B cell (primary cell): ENCODE data around the gene TTC19. TPM values are rescaled to one million over a fixed set of nuclear protein-coding genes. Genes with fewer than 3 reads are reported as not detected.

Experiments used
- ATAC-seq: fragments of 200-7000 bp; cut with Tn5 transposase; one replicate; pipeline ENCODE4 v1.10.0; 2021; ENCODE audit warnings: low read depth, mild to moderate bottlenecking, moderate number of reproducible peaks, moderate library complexity
- CTCF ChIA-PET: fragments of 350-600 bp; sonication (Branson Sonifier 250); formaldehyde crosslinking; loops from one replicate; lab custom pipeline; 2021; ENCODE audit warnings: antibody characterized with exemption, inconsistent platforms; lab: Charles Lee
- POLR2A ChIA-PET: fragments of 350-600 bp; sonication (Branson Sonifier 250); formaldehyde crosslinking; loops from one replicate; lab custom pipeline; 2021; ENCODE audit warnings: antibody characterized with exemption; lab: Charles Lee
- DNase-seq: peaks from one replicate; pipeline ENCODE4 v3.0.0; 2013
- H2AFZ ChIP-seq: 2 replicates; pipeline ENCODE4 v1.6.1; 2012; ENCODE audit warnings: mild to moderate bottlenecking, low read depth, low read length; ENCODE audit not compliant: insufficient read depth, poor library complexity, severe bottlenecking
- H3K27ac ChIP-seq, 2 donors: 1 replicate in 1 of 2; 2 replicates in 1 of 2; pipeline ENCODE4 v1.5.1; 2012 to 2013; ENCODE audit warnings: low read length in 2 of 2, mild to moderate bottlenecking in 2 of 2, moderate library complexity in 1 of 2
- H3K27me3 ChIP-seq, 4 experiments: fragments of 200-600 bp in 1 of 4; sonication (generic) in 1 of 4; replicated peaks in 1 of 4; 1 replicate in 2 of 4; 2 replicates in 2 of 4; pipeline versions ENCODE4 v1.6.1 to v1.7.0; 2013 to 2016; ENCODE audit warnings: low read length in 3 of 4, mild to moderate bottlenecking in 2 of 4, mixed read lengths in 1 of 4, moderate library complexity in 1 of 4; ENCODE audit not compliant: insufficient read depth in 4 of 4, control insufficient read depth in 3 of 4; ENCODE audit errors: control extremely low read depth in 1 of 4
- H3K36me3 ChIP-seq, 2 experiments: replicated peaks in 1 of 2; 1 replicate in 1 of 2; 2 replicates in 1 of 2; pipeline versions ENCODE4 v1.6.1 to v1.7.1; 2013; ENCODE audit warnings: low read length in 1 of 2; ENCODE audit not compliant: insufficient read depth in 2 of 2, control insufficient read depth in 1 of 2; ENCODE audit errors: control extremely low read depth in 1 of 2, extremely low read depth in 1 of 2
- H3K4me1 ChIP-seq, 2 donors: fragments of 200-600 bp in 1 of 2; sonication (generic) in 1 of 2; 1 replicate in 1 of 2; 2 replicates in 1 of 2; pipeline versions ENCODE4 v1.5.1 to v1.6.1; 2013 to 2017; ENCODE audit warnings: low read length in 2 of 2; ENCODE audit not compliant: control insufficient read depth in 2 of 2, insufficient read depth in 2 of 2
- H3K4me2 ChIP-seq: replicated peaks from 2 replicates; pipeline ENCODE3; 2012; ENCODE audit warnings: mild to moderate bottlenecking, low read depth, low read length; ENCODE audit not compliant: poor library complexity, severe bottlenecking
- H3K4me3 ChIP-seq, 5 experiments: fragments of 200-600 bp in 1 of 5; sonication (generic) in 1 of 5; 1 replicate in 3 of 5; 2 replicates in 2 of 5; pipeline versions ENCODE4 v1.5.1 to v1.7.0; 2011 to 2016; ENCODE audit warnings: low read length in 4 of 5, mild to moderate bottlenecking in 4 of 5, low read depth in 2 of 5, control low read depth in 1 of 5, moderate library complexity in 1 of 5; ENCODE audit not compliant: insufficient read depth in 1 of 5; ENCODE audit errors: control extremely low read depth in 1 of 5, extremely low read depth in 1 of 5
- H3K79me2 ChIP-seq: fragments of 200-600 bp; sonication (generic); one replicate; pipeline ENCODE4 v1.6.0; 2016; ENCODE audit warnings: low read length; ENCODE audit not compliant: control insufficient read depth, insufficient read depth
- H3K9ac ChIP-seq: fragments of 200-600 bp; sonication (generic); 2 replicates; pipeline ENCODE4 v1.6.1; 2017; ENCODE audit warnings: mild to moderate bottlenecking, low read length, moderate library complexity
- H3K9me3 ChIP-seq, 3 donors: one replicate each; pipeline versions ENCODE4 v1.6.1 to v1.7.1; 2013; ENCODE audit warnings: low read length in 2 of 3; ENCODE audit not compliant: control insufficient read depth in 2 of 3, insufficient read depth in 1 of 3; ENCODE audit errors: control extremely low read depth in 1 of 3
- H4K20me1 ChIP-seq: 2 replicates; pipeline ENCODE4 v1.6.0; 2012; ENCODE audit warnings: mild to moderate bottlenecking, low read length; ENCODE audit not compliant: insufficient read depth, control insufficient read depth, poor library complexity, severe bottlenecking
- H3K27ac Mint-ChIP-seq: one replicate; pipeline ENCODE4 v1.8.0; 2021; ENCODE audit warnings: mixed read lengths
- H3K27me3 Mint-ChIP-seq: one replicate; pipeline ENCODE4 v1.8.0; 2021; ENCODE audit warnings: mixed read lengths
- H3K4me1 Mint-ChIP-seq: one replicate; pipeline ENCODE4 v1.8.0; 2021; ENCODE audit warnings: mixed read lengths
- H3K4me3 Mint-ChIP-seq: one replicate; pipeline ENCODE4 v1.8.0; 2021; ENCODE audit warnings: mixed read lengths
- H3K9me3 Mint-ChIP-seq: one replicate; pipeline ENCODE4 v1.8.0; 2022; ENCODE audit warnings: mixed read lengths; ENCODE audit not compliant: insufficient read depth
- CTCF ChIP-seq: fragments of 200-600 bp; IDR thresholded peaks from one replicate; pipeline ENCODE4 v1.8.0; 2022; ENCODE audit warnings: antibody characterized with exemption, mild to moderate bottlenecking
- EZH2 ChIP-seq: IDR thresholded peaks from 2 replicates; pipeline ENCODE4 v1.6.1; 2012; ENCODE audit warnings: borderline replicate concordance, low read depth, mild to moderate bottlenecking, moderate library complexity, low read length; ENCODE audit not compliant: insufficient read depth, poor library complexity, severe bottlenecking
- WGBS: methylation state at CpG from one replicate; pipeline ENCODE4 v1.1.5; 2013; ENCODE audit warnings: missing lambda C conversion rate; ENCODE audit not compliant: insufficient coverage; 5-methylcytosine and 5-hydroxymethylcytosine counted together
- intact Hi-C: fragments of 100-400 bp; cut with micrococcal nuclease; formaldehyde crosslinking; loops from one replicate; pipeline ENCODE4 v1.10.0; 2022
- polyA plus RNA-seq: library from polyadenylated mRNA; depleted of rRNA; stranded (reverse); fragments of >200 nt; gene quantifications from 2 replicates; pipeline ENCODE4 v1.2.3, GENCODE V29; 2012
- total RNA-seq, 2 donors: library from RNA; stranded (reverse); fragments of 120-200 nt in 1 of 2; gene quantifications; 1 replicate in 1 of 2; 2 replicates in 1 of 2; pipeline versions ENCODE4 v1.2.3 to v1.2.4, GENCODE V29; 2013 to 2022

The TTC19 gene
- total and polyA plus RNA-seq, 2 donors (not counting 1 experiment from before 2014, with no cell fraction given): 8.2 to 38.5 TPM

GRCh38 chr17:15951368-15952047 lies 48.1 kb upstream of the TTC19 start:
- Histone ChIP-seq H3K9me3 (no peaks in the 10 kb centered on the region), H3K27ac (no peak overlapping the region), H3K4me2 (no peak overlapping the region), H3K4me3 (no peak overlapping the region), H3K27me3 (peaks cover 0 to 7% (median 0%) of the 10 kb centered on the region in 4 experiments), H4K20me1 (no peaks in the 10 kb centered on the region), H3K79me2 (no peaks in the 10 kb centered on the region), H3K36me3 (no peaks in the 10 kb centered on the region), H3K4me1 (no peaks in the 10 kb centered on the region), H3K9ac (no peak overlapping the region), H2AFZ (no peak overlapping the region)
- Mint-ChIP-seq H3K9me3 (no peaks in the 10 kb centered on the region), H3K27ac (no peak overlapping the region), H3K4me3 (no peak overlapping the region), H3K4me1 (no peaks in the 10 kb centered on the region), H3K27me3 (peaks cover 20% of the 10 kb centered on the region)
- no peak for TF ChIP-seq EZH2
- TF ChIP-seq CTCF: no peak
- CTCF ChIA-PET: no interaction called here
- ATAC-seq (no peak), DNase-seq (no peak)
- intact Hi-C loops: no loop called here
- 94% methylated on average over 5 of the region's 6 CpGs for WGBS
- POLR2A ChIA-PET: no interaction called here

- H3K4me3 ChIP-seq: no peak overlapping the region
- WGBS: no CpG with 5 or more reads among the region's 7 CpGs
- H3K9me3 ChIP-seq: no peaks in the 10 kb centered on the region
- no peak for DNase-seq
- intact Hi-C loops: no loop called here
- no peak overlapping the region for H3K9ac ChIP-seq
- H4K20me1 ChIP-seq: no peaks in the 10 kb centered on the region
- ATAC-seq: no peak
- ChIA-PET CTCF (no interaction called here), POLR2A (no interaction called here)
- peaks cover 0 to under 1% (median 0%) of the 10 kb centered on the region in 4 experiments for H3K27me3 ChIP-seq
- H2AFZ ChIP-seq: no peak overlapping the region
- no peak overlapping the region for H3K4me2 ChIP-seq
- Mint-ChIP-seq H3K4me1 (no peaks in the 10 kb centered on the region), H3K27me3 (peaks cover 20% of the 10 kb centered on the region), H3K4me3 (no peak overlapping the region), H3K27ac (no peak overlapping the region), H3K9me3 (no peaks in the 10 kb centered on the region)
- no peak overlapping the region for H3K27ac ChIP-seq
- no peaks in the 10 kb centered on the region for H3K36me3 ChIP-seq
- no peak for TF ChIP-seq EZH2
- TF ChIP-seq CTCF: no peak
- no peaks in the 10 kb centered on the region for H3K4me1 ChIP-seq
- no peaks in the 10 kb centered on the region for H3K79me2 ChIP-seq
Observed at GRCh38 chr17:15952048-15952532, 47.5 kb upstream of the TTC19 start.
